Tibial artery (tissue), 4 donors: ENCODE data around the gene FUBP1.

Experiments
- DNase-seq, 2 donors: peaks; one replicate each; pipeline ENCODE4 v3.0.0-alpha.2; 2019
- H3K27ac ChIP-seq, 2 donors: fragments of 200-600 bp; sonication (generic) in 1 of 2; 1 replicate in 1 of 2; 2 replicates in 1 of 2; pipeline ENCODE4 v1.5.1; 2018 to 2019; ENCODE audit warnings: mild to moderate bottlenecking in 1 of 2
- H3K27me3 ChIP-seq, 2 donors: fragments of 200-600 bp; sonication (generic) in 1 of 2; one replicate each; pipeline versions ENCODE4 v1.5.1 to v1.6.0; 2016 to 2019
- H3K36me3 ChIP-seq, 3 donors: fragments of 200-600 bp; sonication (generic) in 2 of 3; one replicate each; pipeline ENCODE4 v1.5.1; 2016 to 2019; ENCODE audit warnings: mild to moderate bottlenecking in 2 of 3
- H3K4me1 ChIP-seq, 4 donors: fragments of 200-600 bp; sonication (generic) in 2 of 4; 1 replicate in 3 of 4; 2 replicates in 1 of 4; pipeline ENCODE4 v1.5.1; 2016 to 2019
- H3K4me3 ChIP-seq, 2 donors: fragments of 200-600 bp; sonication (generic) in 1 of 2; 1 replicate in 1 of 2; 2 replicates in 1 of 2; pipeline ENCODE4 v1.5.1; 2018 to 2019; ENCODE audit warnings: mild to moderate bottlenecking in 2 of 2
- H3K9me3 ChIP-seq, 3 donors: fragments of 200-600 bp; sonication (generic) in 1 of 3; one replicate each; pipeline ENCODE4 v1.5.1; 2016 to 2019
- CTCF ChIP-seq, 2 experiments: fragments of 200-600 bp in 1 of 2; fragments of 450-650 bp in 1 of 2; IDR thresholded peaks; one replicate each; pipeline ENCODE4 v1.5.1; 2017 to 2019; ENCODE audit warnings: antibody characterized with exemption in 2 of 2, mild to moderate bottlenecking in 1 of 2, moderate library complexity in 1 of 2
- intact Hi-C: fragments of 100-400 bp; cut with DNase I; formaldehyde crosslinking; loops from one replicate; pipeline ENCODE4 v1.15.0; 2023; ENCODE audit warnings: low total_unique reads

FUBP1 gene

GRCh38 chr1:77970192-77970591 lies 8.7 kb downstream of the FUBP1 start:
- no peak for TF ChIP-seq CTCF (IDR thresholded peaks at IDR 0.05)
- no peak for DNase-seq
- Histone ChIP-seq H3K4me1 (peaks cover 0 to 65% (median 17%) of the 10 kb centered on the region in 4 donors), H3K4me3 (no peak overlapping the region), H3K27ac (no peak overlapping the region), H3K9me3 (no peaks in the 10 kb centered on the region), H3K36me3 (peaks cover 32 to 42% (median 39%) of the 10 kb centered on the region in 3 donors), H3K27me3 (no peaks in the 10 kb centered on the region)
- intact Hi-C loops, result no loop called here

GRCh38 chr1:77966291-77966690 lies 12.6 kb downstream of the FUBP1 start:
- Histone ChIP-seq H3K4me3 (no peak overlapping the region), H3K27ac (no peak overlapping the region), H3K27me3 (no peaks in the 10 kb centered on the region), H3K36me3 (peaks cover 71 to 80% (median 78%) of the 10 kb centered on the region in 3 donors), H3K4me1 (peaks cover 0 to 27% (median 6%) of the 10 kb centered on the region in 4 donors), H3K9me3 (no peaks in the 10 kb centered on the region)
- intact Hi-C loops, result no loop called here
- DNase-seq, result no peak
- TF ChIP-seq CTCF (IDR thresholded peaks at IDR 0.05), result no peak

GRCh38 chr1:77961392-77961791 lies 17.5 kb downstream of the FUBP1 start:
- Histone ChIP-seq H3K4me3 (no peak overlapping the region), H3K4me1 (no peaks in the 10 kb centered on the region), H3K27ac (no peak overlapping the region), H3K36me3 (peaks cover 80 to 98% (median 91%) of the 10 kb centered on the region in 3 donors), H3K27me3 (no peaks in the 10 kb centered on the region), H3K9me3 (no peaks in the 10 kb centered on the region)
- TF ChIP-seq CTCF (IDR thresholded peaks at IDR 0.05), result no peak
- intact Hi-C loops, result no loop called here
- no peak for DNase-seq

GRCh38 chr1:77958850-77959249 lies 20.0 kb downstream of the FUBP1 start:
- H3K27ac ChIP-seq, result no peak overlapping the region
- H3K9me3 ChIP-seq, result no peaks in the 10 kb centered on the region
- intact Hi-C loops, result loop anchor here (10.0 kb wide), 1 partner anchor 156 kb away; no protein-coding TSS in a partner anchor
- TF ChIP-seq CTCF (IDR thresholded peaks at IDR 0.05), result no peak
- no peak overlapping the region for H3K4me3 ChIP-seq
- H3K27me3 ChIP-seq, result no peaks in the 10 kb centered on the region
- H3K36me3 ChIP-seq, result peaks cover 80 to 98% (median 91%) of the 10 kb centered on the region in 3 donors
- no peaks in the 10 kb centered on the region for H3K4me1 ChIP-seq
- no peak for DNase-seq

GRCh38 chr1:77958391-77958790 lies 20.5 kb downstream of the FUBP1 start:
- no peak overlapping the region for H3K4me3 ChIP-seq
- H3K4me1 ChIP-seq, result no peaks in the 10 kb centered on the region
- intact Hi-C loops, result loop anchor here (10.0 kb wide), 1 partner anchor 156 kb away; no protein-coding TSS in a partner anchor
- no peak for DNase-seq
- no peaks in the 10 kb centered on the region for H3K9me3 ChIP-seq
- peaks cover 80 to 98% (median 91%) of the 10 kb centered on the region in 3 donors for H3K36me3 ChIP-seq
- TF ChIP-seq CTCF (IDR thresholded peaks at IDR 0.05), result no peak
- no peak overlapping the region for H3K27ac ChIP-seq
- H3K27me3 ChIP-seq, result no peaks in the 10 kb centered on the region

- DNase-seq, result no peak
- TF ChIP-seq CTCF (IDR thresholded peaks at IDR 0.05), result no peak
- intact Hi-C loops, result loop anchor here (10.0 kb wide), 1 partner anchor 158 kb away; no protein-coding TSS in a partner anchor
- Histone ChIP-seq H3K4me3 (no peak overlapping the region), H3K36me3 (peaks cover 74 to 98% (median 87%) of the 10 kb centered on the region in 3 donors), H3K27me3 (no peaks in the 10 kb centered on the region), H3K27ac (no peak overlapping the region), H3K4me1 (peaks cover 0 to under 1% (median 0%) of the 10 kb centered on the region in 4 donors), H3K9me3 (no peaks in the 10 kb centered on the region)
Measured at GRCh38 chr1:77956464-77956863, 22.4 kb downstream of the FUBP1 start.
